GM12892 (cell line): Measurements from ENCODE around the gene PTPRCAP.

Experiments used
- POLR2A ChIP-seq: IDR thresholded peaks from 2 replicates; pipeline ENCODE4 v1.6.1; 2011; ENCODE audit warnings: low read depth, low read length, control low read depth
- POLR2AphosphoS5 ChIP-seq: IDR thresholded peaks from 2 replicates; pipeline ENCODE4 v1.6.1; 2011; ENCODE audit warnings: low read depth, low read length, control low read depth
- TAF1 ChIP-seq: IDR thresholded peaks from 2 replicates; pipeline ENCODE4 v1.6.1; 2011; ENCODE audit warnings: low read depth, mild to moderate bottlenecking, control low read depth, low read length, borderline replicate concordance

DNA sequence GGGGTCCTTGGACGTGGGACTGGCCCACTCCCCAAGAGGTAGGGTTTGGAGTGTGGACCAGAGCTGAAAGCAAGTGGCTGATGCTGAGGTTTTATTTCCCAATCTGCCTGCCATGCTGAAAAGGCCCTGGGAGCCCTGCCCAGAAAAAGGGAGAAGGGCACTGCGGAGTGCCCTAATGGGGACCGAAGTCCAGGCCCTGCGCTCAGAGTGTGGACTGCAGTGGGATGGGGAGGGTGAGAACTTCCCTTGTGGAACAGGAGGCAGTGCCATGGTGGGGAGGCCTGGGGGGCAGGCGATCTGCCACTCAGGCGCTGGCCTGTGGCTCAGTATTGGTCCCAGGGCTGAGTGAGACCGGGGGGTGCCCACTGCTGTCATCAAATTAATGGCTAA is 10.7 kb upstream of the PTPRCAP start:
- TF ChIP-seq POLR2A (no peak), POLR2AphosphoS5 (no peak), TAF1 (no peak)
